Activated CD4-positive, alpha-beta T cell treated with anti-CD3 and anti-CD28 coated beads for 48 hours (primary cell): ENCODE data around the gene NR1I3.
"Not testable (repeated sequence)": the region's sequence is repeated elsewhere in the genome, so short reads cannot be mapped to it uniquely, and the experiment has no call there.

ENCODE experiments used
- DNase-seq: peaks from one replicate; pipeline ENCODE4 v3.0.0-alpha.2; 2020

The NR1I3 gene, protein sequence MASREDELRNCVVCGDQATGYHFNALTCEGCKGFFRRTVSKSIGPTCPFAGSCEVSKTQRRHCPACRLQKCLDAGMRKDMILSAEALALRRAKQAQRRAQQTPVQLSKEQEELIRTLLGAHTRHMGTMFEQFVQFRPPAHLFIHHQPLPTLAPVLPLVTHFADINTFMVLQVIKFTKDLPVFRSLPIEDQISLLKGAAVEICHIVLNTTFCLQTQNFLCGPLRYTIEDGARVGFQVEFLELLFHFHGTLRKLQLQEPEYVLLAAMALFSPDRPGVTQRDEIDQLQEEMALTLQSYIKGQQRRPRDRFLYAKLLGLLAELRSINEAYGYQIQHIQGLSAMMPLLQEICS

GRCh38 chr1:161238039-161238473 lies at the start of gene NR1I3:
Gene NR1I3, minus strand, starts transcription at chr1:161238203. Its CDS starts 1,638 bp downstream, at chr1:161236565.
- no peak for DNase-seq

DNA sequence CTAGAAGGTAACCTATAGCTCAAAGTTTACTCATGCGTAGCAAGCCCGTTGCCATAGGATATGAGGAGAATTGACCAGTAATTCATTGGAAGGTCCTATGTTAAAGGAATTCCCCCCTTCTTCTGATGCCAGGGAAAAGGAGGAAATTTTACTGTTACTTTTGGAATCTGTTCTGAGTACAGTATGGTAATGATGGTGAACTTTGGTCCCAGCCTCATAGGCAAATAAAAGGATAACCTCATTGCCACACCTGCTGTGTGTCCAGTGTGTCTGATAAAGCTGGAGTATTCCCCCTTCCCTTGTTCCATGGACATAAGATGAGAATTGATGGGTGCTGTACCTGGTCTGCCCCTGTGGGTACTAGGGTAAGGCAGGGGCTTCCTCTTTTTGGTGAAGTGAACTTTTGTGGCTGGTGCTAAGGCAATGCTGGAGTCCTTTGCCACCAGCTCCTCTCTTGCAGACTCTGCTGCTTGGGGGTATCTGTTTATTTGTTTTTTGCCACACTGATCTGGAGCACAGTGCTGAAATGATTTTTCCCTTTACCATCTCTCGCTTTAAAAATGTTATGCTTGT lies 49.6 kb upstream of the NR1I3 start:
- DNase-seq, result no peak

DNA sequence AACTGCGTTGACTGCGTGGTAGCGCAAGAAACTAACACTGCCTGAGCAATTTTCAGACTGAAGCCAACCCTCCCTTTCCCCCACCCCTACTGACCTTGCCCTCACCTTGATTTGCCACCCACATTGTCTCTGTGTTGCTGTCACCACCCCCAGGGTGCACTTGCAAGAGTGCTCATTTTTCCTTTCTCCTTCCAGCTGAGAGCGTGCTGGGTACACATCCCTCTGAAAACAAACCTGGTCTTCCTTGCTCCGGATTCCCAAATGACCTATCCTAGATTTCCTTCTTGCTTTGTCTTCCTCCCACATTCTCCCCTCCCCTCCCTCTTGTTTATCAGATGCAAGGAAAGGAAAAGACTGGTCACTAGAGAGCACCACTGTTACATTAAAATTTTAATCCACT lies 47.5 kb upstream of the NR1I3 start:
- DNase-seq, result no peak

DNA sequence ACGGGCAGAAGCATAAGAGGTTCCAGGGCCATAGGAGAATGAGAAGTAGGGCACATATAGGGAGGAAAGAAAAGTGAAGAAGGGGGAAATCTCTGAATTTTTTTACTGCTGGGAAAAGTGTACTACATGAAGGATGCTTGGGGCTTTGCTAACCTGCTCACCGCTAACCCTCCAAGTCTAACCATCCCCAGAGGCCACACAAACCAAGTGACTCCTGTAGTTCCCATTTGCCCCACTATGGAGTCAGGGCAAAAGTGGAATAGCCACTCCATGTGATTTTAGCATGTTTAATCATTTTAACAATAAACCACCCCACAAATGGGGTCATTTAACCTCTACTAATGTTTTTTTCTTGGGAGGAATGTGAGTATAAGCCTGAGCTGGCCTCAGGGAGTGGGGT lies 47.1 kb upstream of the NR1I3 start:
- no peak for DNase-seq

GRCh38 chr1:161282991-161283390 lies 45.0 kb upstream of the NR1I3 start:
- no peak for DNase-seq

DNA sequence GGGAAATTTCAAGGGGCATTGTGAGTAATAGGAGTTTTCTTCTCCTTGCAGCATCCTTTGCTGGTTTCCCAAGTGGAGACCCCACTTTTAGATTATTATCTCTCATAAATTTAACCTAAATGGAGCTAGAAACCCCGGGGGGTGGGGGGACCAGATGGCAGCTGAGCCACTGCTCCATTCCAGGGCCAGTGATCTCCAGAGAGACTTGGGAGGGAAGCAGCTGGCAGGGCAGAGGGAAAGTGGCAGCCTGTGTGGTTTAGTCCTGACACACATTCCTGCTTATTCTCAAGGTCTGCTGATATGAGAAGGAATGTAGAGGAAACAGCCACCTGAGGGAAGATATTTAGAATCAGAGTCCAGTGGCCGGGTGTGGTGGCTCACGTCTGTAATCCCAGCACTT lies 36.9 kb upstream of the NR1I3 start:
- no peak for DNase-seq

DNA sequence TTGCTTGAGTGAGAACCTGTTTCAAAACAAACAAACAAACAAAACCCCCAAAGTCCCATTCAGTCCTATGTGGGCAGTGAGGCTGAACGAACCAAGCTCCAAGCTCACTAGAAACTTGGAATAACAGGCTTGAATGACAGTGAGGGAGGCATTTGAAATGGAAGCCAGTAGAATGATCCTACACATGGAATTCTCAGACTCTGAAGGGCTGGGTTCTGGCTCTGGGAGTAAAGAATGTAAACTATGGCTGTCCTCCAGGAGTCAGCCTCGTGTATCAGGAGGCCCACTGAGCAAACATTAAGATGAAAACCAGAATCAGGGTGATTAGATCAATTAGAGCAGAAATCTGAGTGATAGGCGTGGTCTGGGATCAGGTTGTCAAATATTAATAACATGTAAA lies 35.4 kb upstream of the NR1I3 start:
- no peak for DNase-seq

DNA sequence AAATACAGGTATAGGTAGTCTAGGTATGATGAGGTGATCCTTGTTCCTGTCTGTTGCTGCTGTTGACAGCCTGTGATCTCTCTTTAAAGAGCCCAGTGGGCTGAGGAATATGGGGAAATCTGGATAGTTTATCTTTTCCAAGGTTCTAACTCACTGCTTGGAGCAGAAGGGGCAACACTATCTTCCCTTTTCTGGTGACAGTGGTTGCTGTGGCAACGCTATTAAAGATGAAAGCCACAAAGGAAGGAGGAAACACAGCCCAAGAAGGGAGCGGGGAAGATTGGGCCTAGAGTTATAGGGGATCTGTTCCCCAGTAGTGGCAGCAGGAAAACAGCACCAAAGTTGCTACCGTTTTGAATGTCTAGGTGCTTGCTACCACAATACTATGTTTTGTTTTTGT lies 29.3 kb upstream of the NR1I3 start:
- no peak for DNase-seq

DNA sequence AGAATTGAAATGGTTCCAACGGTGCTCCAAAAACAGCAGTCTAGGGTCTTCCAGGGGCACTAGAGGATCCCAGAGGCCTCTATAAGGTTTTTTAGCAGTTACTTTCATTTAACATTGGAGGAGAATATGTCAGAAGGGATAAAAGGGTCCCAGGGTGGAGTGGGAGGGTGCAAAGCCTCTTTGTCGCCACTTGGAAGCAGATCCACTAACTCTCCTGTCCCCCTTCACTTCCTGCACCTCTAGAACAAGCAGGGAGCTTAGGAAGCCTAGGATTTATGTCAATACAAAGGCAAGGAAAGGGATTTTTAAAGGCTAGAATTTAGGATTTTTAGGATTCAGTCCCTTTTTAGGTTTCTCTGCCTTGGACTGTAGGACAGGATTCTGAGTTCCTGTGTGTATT lies 28.8 kb upstream of the NR1I3 start:
- DNase-seq, result no peak

- DNase-seq, result no peak
Observed at GRCh38 chr1:161266202-161266601, 28.2 kb upstream of the NR1I3 start.

DNA sequence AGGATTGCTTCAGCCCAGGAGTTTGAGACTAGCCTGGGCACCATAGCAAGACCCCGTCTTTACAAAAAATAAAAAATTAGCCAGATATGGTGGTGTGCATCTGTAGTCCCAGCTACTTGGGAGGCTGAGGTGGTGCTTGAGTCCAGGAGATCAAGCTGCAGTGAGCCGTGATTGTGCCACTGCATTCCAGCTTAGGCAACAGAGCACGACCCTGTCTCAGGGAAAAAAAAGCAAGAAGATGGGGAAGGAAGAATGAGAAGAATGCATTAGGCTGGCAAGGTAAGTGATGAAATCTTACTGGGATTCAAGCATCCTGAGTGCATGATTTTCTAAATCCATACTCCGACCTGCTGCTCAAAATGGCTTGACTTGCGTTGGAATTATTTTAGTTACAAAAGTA lies 27.3 kb upstream of the NR1I3 start:
- DNase-seq, result no peak

DNA sequence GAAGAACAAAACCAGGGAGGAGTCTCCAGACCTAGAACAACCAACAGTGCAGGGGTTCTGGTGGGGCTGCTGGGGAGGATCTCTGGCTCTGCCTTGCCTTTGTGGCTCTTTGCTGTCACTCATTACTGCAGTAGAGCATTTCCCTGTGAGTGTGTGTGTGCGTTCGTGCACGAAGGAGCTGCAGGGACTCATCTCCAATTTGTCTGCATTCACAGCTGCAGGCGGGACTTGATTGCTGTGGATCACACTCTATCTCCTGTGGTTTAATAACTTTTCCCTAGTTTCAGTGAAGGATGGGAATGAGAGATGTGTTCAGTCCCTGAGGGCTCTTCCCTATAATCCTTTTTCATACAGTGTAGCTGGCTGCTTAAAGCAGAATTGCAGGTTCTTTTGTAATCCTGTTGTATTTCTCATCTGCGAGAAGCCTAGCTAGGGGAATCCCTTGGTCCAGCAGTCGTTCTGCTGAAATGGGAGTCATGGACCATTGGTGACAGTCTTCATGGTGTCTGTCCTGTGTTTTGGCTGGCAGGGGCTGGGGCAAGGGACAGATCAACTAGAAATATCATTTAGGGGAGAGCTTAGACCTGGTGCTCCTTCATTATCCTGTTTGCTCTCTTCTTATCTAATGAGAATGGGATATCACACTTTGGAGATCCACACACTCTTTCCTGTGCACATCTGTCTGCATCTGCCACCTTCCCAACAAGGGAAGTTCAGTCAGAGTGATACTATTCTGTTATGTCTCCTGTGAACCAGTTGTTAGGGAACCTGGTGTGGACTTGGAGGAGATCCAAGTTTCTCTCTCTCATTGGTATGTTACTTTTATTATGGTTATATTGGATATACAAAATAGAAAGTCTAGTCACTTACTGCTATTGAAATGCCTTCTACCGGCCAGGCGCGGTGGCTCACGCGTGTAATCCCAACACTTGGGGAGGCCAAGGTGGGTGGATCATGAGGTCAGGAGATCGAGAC lies 23.5 kb upstream of the NR1I3 start:
- no peak for DNase-seq

- DNase-seq, result no peak
Observed at GRCh38 chr1:161260376-161261260, 22.6 kb upstream of the NR1I3 start.

DNA sequence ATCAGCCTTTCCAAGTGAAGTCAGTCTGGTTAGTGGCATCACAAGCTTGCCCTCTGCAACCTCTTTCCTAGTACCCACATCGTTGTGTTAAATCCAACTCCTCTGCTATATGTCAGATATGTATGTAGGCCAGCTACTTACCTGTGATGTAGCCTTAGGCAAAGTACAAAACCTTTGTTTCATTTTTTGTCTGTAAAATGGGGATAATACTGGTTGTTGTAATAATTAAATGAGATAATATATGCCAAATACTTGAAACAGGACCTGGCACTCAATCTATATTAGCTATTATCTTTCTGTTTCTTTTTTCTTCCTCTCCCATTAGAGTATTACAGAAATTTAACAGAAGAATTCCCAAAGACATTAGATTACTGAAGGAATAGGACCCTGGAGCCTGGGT lies 21.8 kb upstream of the NR1I3 start:
- DNase-seq, result no peak

GRCh38 chr1:161259345-161259702 lies 21.3 kb upstream of the NR1I3 start:
- no peak for DNase-seq

DNA sequence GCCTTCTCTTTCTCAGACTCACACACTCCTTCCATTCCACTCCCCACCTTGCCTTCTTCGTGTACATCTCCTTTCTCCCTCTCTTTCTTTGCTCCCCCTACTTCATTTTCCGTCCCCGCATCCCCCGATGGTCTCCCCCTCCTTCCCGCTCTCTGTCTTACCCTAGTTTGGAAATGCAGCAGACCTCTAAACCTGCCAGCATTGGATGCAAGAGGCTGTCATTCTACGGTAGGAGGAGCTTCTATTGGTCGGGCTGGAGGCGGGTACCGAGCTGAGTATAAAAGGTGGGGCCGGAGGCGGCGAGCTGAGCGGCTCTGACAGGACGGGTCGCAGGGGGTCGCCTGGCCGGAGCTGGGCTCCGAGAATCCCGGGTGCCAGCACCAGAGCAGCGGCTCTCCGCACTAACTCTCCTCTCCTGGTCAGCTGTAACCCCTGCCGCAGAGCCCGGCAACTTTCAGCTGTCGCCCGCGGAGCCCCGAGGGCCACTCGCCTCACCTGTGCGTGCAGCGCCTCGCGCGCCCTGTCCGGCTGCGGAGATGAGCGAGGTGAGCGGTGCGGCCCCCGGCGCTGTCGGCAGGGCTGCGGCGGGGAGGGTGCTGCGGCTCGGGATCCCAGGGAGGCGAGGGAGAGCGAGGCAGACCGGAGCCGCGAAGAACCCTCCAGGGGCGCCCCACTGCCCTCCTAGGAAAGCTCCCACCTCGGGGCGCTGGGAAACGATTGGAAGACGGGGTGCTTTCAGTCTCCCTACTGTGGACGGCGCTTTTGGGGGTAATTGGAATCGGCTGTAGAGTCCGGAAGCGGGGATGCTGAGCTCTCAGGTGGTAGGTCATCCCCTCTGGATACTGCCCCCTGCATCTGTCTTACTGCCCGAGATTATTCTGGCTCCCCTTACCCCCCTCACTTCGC lies 20.7 kb upstream of the NR1I3 start, which contains the start of gene PCP4L1:
PCP4L1 (plus strand) TSS at position 307 of the 906 bp plus-strand sequence; CDS start at position 537, 230 bp downstream.
- DNase-seq, result peak; percentile 54

DNA sequence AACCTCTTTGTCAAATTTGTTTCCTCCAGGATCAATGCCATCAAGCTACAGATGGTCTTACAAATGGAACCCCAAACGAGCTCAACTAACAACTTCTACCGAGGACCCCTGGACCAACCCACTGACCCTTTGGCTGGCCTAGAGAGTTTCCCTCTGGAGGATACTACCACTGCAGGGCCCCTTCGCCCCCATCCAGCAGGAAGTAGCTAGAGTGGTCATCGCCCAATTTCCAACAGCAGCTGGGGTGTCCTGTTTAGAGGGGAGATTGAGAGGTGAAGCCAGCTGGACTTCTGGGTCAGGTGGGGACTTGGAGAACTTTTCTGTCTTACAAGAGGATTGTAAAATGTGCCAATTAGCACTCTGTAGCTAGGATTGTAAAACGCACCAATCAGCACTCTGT lies 19.1 kb upstream of the NR1I3 start:
- DNase-seq, result peak; percentile 21

- DNase-seq, result not testable (repeated sequence)
Observed at GRCh38 chr1:161255955-161256520, 18.0 kb upstream of the NR1I3 start.

- DNase-seq, result not testable (repeated sequence)
Observed at GRCh38 chr1:161255302-161255701, 17.3 kb upstream of the NR1I3 start.

DNA sequence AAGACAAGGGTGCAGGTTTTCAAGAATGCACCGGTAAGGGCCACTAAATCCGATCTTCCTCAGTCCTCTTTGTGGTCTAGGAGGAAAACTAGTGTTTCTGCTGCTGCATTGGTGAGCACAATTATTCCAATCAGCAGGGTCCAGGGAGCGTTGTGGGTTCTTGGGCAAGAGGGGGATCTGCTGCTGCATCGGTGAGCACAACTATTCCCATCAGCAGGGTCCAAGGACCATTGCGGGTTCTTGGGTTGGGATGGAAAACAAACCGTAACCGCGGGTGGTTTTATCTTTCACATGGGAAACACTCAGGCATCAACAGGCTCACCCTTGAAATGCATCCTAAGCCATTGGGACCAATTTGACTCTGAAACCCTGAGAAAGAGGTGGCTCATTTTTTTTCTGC lies 13.6 kb upstream of the NR1I3 start:
- DNase-seq, result no peak

GRCh38 chr1:161250829-161251228 lies 12.8 kb upstream of the NR1I3 start:
- no peak for DNase-seq
